Mucosa of descending colon (tissue), 3 donors: ENCODE data around the gene CASKIN1. TPM values are rescaled to one million over a fixed set of nuclear protein-coding genes. Genes with fewer than 3 reads are reported as not detected.

Experiments used
- ATAC-seq: fragments of 200-7000 bp; cut with Tn5 transposase; one replicate; pipeline ENCODE4 v1.9.1; 2020; ENCODE audit warnings: mild to moderate bottlenecking, moderate library complexity
- DNase-seq, 3 donors: peaks; one replicate each; pipeline ENCODE4 v3.0.0-alpha.2; 2020
- H3K36me3 ChIP-seq: fragments of 200-600 bp; one replicate; pipeline ENCODE4 v1.8.0; 2021; ENCODE audit warnings: low read depth, mild to moderate bottlenecking
- H3K4me1 ChIP-seq: fragments of 200-600 bp; one replicate; pipeline ENCODE4 v1.8.0; 2021; ENCODE audit warnings: low read depth, mild to moderate bottlenecking
- H3K4me3 ChIP-seq: fragments of 200-600 bp; one replicate; pipeline ENCODE4 v1.8.0; 2021; ENCODE audit warnings: mild to moderate bottlenecking
- H3K9me3 ChIP-seq: fragments of 200-600 bp; one replicate; pipeline ENCODE4 v1.8.0; 2021; ENCODE audit warnings: mild to moderate bottlenecking
- CTCF ChIP-seq: fragments of 200-600 bp; IDR thresholded peaks from one replicate; pipeline ENCODE4 v1.8.0; 2022; ENCODE audit warnings: antibody characterized with exemption, mild to moderate bottlenecking
- intact Hi-C, 2 donors: fragments of 100-400 bp; cut with DNase I in 1 of 2; cut with micrococcal nuclease in 1 of 2; formaldehyde crosslinking; loops; one replicate each; pipeline versions ENCODE4 v1.11.0 to v1.11.1; 2022; cut with DNase I, micrococcal nuclease
- total RNA-seq, 3 donors: library from RNA; stranded (reverse); fragmentation: NEBNext Ultra II Directional in 2 of 3; extraction: Animal tissue kit (Norgen Biotek cat#: 25700) in 2 of 3; gene quantifications; one replicate each; pipeline versions ENCODE4 v1.2.1 to v1.2.4, GENCODE V29; 2021 to 2023
- donor health status: DM: no; HTN: no; CAD: no; lungs with moderate emphysema.
- donor health status: DM: no; HTN: no; CAD: no.
- donor health status: DM: no; HTN: yes; CAD: no.

Gene CASKIN1
- total RNA-seq, 3 donors from 2014 or later: 0.06 to 1.5 (median 1.0) TPM

GRCh38 chr16:2189252-2189893 is 7.0 kb downstream of the CASKIN1 start:
- H3K9me3 ChIP-seq: no peaks in the 10 kb centered on the region
- no peaks in the 10 kb centered on the region for H3K4me1 ChIP-seq
- intact Hi-C loops: no loop called here
- DNase-seq (no peak), ATAC-seq (no peak)
- no peak overlapping the region for H3K4me3 ChIP-seq
- TF ChIP-seq CTCF: no peak
- H3K36me3 ChIP-seq: no peaks in the 10 kb centered on the region

GRCh38 chr16:2188395-2188794 is 8.0 kb downstream of the CASKIN1 start:
- ATAC-seq: no peak
- TF ChIP-seq CTCF: no peak
- H3K36me3 ChIP-seq: no peaks in the 10 kb centered on the region
- H3K4me3 ChIP-seq: no peak overlapping the region
- H3K9me3 ChIP-seq: no peaks in the 10 kb centered on the region
- H3K4me1 ChIP-seq: no peaks in the 10 kb centered on the region
- intact Hi-C loops: no loop called here
- no peak for DNase-seq

GRCh38 chr16:2187212-2187611 is 9.2 kb downstream of the CASKIN1 start:
- intact Hi-C loops: no loop called here
- no peak overlapping the region for H3K4me3 ChIP-seq
- no peaks in the 10 kb centered on the region for H3K4me1 ChIP-seq
- no peak for TF ChIP-seq CTCF
- DNase-seq: no peak
- H3K9me3 ChIP-seq: no peaks in the 10 kb centered on the region
- peak; percentile 32 for ATAC-seq
- H3K36me3 ChIP-seq: no peaks in the 10 kb centered on the region

GRCh38 chr16:2186505-2186904 is 9.9 kb downstream of the CASKIN1 start:
- H3K4me1 ChIP-seq: no peaks in the 10 kb centered on the region
- no peak for TF ChIP-seq CTCF
- no peak for ATAC-seq
- H3K4me3 ChIP-seq: no peak overlapping the region
- H3K36me3 ChIP-seq: no peaks in the 10 kb centered on the region
- intact Hi-C loops: no loop called here
- no peak for DNase-seq
- H3K9me3 ChIP-seq: no peaks in the 10 kb centered on the region

- Histone ChIP-seq H3K4me1 (no peaks in the 10 kb centered on the region), H3K36me3 (no peaks in the 10 kb centered on the region), H3K9me3 (no peaks in the 10 kb centered on the region), H3K4me3 (no peak overlapping the region)
- intact Hi-C loops: no loop called here
- DNase-seq (no peak), ATAC-seq (no peak)
- TF ChIP-seq CTCF: no peak
Observed at GRCh38 chr16:2186064-2186463, 10.3 kb downstream of the CASKIN1 start.

GRCh38 chr16:2184962-2185361 is 11.4 kb downstream of the CASKIN1 start:
- DNase-seq (no peak), ATAC-seq (peak; percentile 6)
- H3K36me3 ChIP-seq: no peaks in the 10 kb centered on the region
- H3K4me3 ChIP-seq: no peak overlapping the region
- no peaks in the 10 kb centered on the region for H3K9me3 ChIP-seq
- H3K4me1 ChIP-seq: no peaks in the 10 kb centered on the region
- no peak for TF ChIP-seq CTCF
- intact Hi-C loops: no loop called here
